Fibroblast of lung (primary cell): ENCODE results near the gene ETNPPL. TPM values are rescaled to one million over a fixed set of nuclear protein-coding genes. Genes with fewer than 3 reads are reported as not detected.

Source experiments
- DNase-seq, 2 donors: peaks; one replicate each; pipeline versions ENCODE4 v3.0.0 to v3.0.0-alpha.2; 2010; ENCODE audit warnings: low read depth in 2 of 2
- H2AFZ ChIP-seq: 2 replicates; pipeline ENCODE4 v1.5.1; 2012; ENCODE audit warnings: low read length, control low read depth, inconsistent platforms
- H3K27ac ChIP-seq: 2 replicates; pipeline ENCODE4 v1.5.1; 2011; ENCODE audit warnings: low read length, control low read depth; ENCODE audit not compliant: insufficient read depth
- H3K27me3 ChIP-seq: 2 replicates; pipeline ENCODE4 v1.5.1; 2011; ENCODE audit warnings: mild to moderate bottlenecking, low read length; ENCODE audit not compliant: control insufficient read depth, insufficient read depth
- H3K36me3 ChIP-seq: 2 replicates; pipeline ENCODE4 v1.5.1; 2011; ENCODE audit warnings: low read length; ENCODE audit not compliant: control insufficient read depth, insufficient read depth
- H3K4me1 ChIP-seq: 2 replicates; pipeline ENCODE4 v1.5.1; 2011; ENCODE audit warnings: low read length; ENCODE audit not compliant: control insufficient read depth, insufficient read depth; ENCODE audit errors: extremely low read depth
- H3K4me2 ChIP-seq: 2 replicates; pipeline ENCODE4 v1.5.1; 2011; ENCODE audit warnings: low read length, control low read depth; ENCODE audit not compliant: insufficient read depth; ENCODE audit errors: extremely low read depth
- H3K4me3 ChIP-seq, 4 experiments: fragments of 200-600 bp in 1 of 4; sonication (generic) in 1 of 4; replicated peaks in 1 of 4; 2 replicates each; pipeline ENCODE4 v1.5.1; 2011 to 2016; ENCODE audit warnings: low read length in 4 of 4, low read depth in 3 of 4, mild to moderate bottlenecking in 3 of 4, control low read depth in 2 of 4, inconsistent platforms in 1 of 4, mixed read lengths in 1 of 4; ENCODE audit not compliant: insufficient read depth in 1 of 4; ENCODE audit errors: control extremely low read depth in 1 of 4
- H3K79me2 ChIP-seq: 2 replicates; pipeline ENCODE4 v1.5.1; 2012; ENCODE audit warnings: mild to moderate bottlenecking, low read length, inconsistent platforms; ENCODE audit not compliant: control insufficient read depth, insufficient read depth
- H3K9ac ChIP-seq: 2 replicates; pipeline ENCODE4 v1.5.1; 2011; ENCODE audit warnings: mild to moderate bottlenecking, low read length, control low read depth; ENCODE audit not compliant: insufficient read depth
- H3K9me3 ChIP-seq: 2 replicates; pipeline ENCODE4 v1.5.1; 2012; ENCODE audit warnings: low read depth, low read length; ENCODE audit not compliant: control insufficient read depth, insufficient read depth
- H4K20me1 ChIP-seq: 2 replicates; pipeline ENCODE4 v1.5.1; 2011; ENCODE audit warnings: low read length; ENCODE audit not compliant: control insufficient read depth, insufficient read depth; ENCODE audit errors: extremely low read depth
- EZH2 ChIP-seq: IDR thresholded peaks from 2 replicates; pipeline ENCODE4 v1.5.1; 2012; ENCODE audit warnings: low read length, control low read depth, mild to moderate bottlenecking; ENCODE audit errors: missing control alignments
- polyA plus RNA-seq, 2 donors: library from polyadenylated mRNA; depleted of rRNA in 1 of 2; stranded (reverse) in 1 of 2; unstranded in 1 of 2; fragments of >200 nt; gene quantifications; 2 replicates each; pipeline ENCODE4 v1.2.1, GENCODE V29; 2011 to 2012; ENCODE audit warnings: missing spikeins in 1 of 2
- total RNA-seq: library from RNA; depleted of rRNA; stranded (reverse); fragments of >200 nt; gene quantifications from 2 replicates; pipeline ENCODE4 v1.2.1, GENCODE V29; 2014
- TF ChIP-seq, protein P1 (sequence below), 2 donors: IDR thresholded peaks in 1 of 2; conservative IDR thresholded peaks in 1 of 2; 1 replicate in 1 of 2; 2 replicates in 1 of 2; pipeline ENCODE4 v1.5.1; 2011 to 2012; ENCODE audit warnings: low read length in 2 of 2, control low read depth in 1 of 2, inconsistent platforms in 1 of 2, low read depth in 1 of 2, mild to moderate bottlenecking in 1 of 2

The ETNPPL gene
- total and polyA plus RNA-seq, 2 donors (not counting 1 experiment from before 2014, with no cell fraction given), result not detected

DNA sequence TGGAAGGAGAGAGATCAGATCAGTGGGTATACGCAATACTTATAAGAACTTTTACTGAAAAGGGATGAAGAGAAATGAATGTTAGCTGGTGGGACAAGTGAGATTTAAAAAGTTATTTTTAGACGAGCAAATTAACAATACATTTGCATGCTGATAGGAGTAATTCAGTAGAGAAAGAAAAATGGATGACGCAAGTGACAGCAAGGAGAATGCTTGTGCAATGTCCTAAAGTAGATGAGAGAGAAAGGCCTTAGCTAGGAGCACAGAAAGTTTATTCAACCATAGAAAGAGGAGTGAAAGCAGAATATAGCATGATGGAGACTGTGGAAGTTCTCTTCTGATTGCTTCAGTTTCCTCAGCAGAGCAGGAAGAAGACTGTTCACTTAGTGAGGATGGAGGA, 66.7 kb downstream of the ETNPPL start:
- H3K27me3 ChIP-seq, result no peaks in the 10 kb centered on the region
- no peak overlapping the region for H2AFZ ChIP-seq
- no peaks in the 10 kb centered on the region for H3K9me3 ChIP-seq
- no peak overlapping the region for H3K4me3 ChIP-seq
- DNase-seq, result no peak
- no peak overlapping the region for H3K9ac ChIP-seq
- no peaks in the 10 kb centered on the region for H3K4me1 ChIP-seq
- TF ChIP-seq, protein P1, sequence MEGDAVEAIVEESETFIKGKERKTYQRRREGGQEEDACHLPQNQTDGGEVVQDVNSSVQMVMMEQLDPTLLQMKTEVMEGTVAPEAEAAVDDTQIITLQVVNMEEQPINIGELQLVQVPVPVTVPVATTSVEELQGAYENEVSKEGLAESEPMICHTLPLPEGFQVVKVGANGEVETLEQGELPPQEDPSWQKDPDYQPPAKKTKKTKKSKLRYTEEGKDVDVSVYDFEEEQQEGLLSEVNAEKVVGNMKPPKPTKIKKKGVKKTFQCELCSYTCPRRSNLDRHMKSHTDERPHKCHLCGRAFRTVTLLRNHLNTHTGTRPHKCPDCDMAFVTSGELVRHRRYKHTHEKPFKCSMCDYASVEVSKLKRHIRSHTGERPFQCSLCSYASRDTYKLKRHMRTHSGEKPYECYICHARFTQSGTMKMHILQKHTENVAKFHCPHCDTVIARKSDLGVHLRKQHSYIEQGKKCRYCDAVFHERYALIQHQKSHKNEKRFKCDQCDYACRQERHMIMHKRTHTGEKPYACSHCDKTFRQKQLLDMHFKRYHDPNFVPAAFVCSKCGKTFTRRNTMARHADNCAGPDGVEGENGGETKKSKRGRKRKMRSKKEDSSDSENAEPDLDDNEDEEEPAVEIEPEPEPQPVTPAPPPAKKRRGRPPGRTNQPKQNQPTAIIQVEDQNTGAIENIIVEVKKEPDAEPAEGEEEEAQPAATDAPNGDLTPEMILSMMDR (conservative IDR thresholded peaks at IDR 0.05 in 1 of 2, IDR thresholded peaks at IDR 0.05 in 1 of 2; ENCODE audit: low read depth in 1 of 2, low read length in 2 of 2), result no peak
- no peak for TF ChIP-seq EZH2
- H3K79me2 ChIP-seq, result no peaks in the 10 kb centered on the region
- H3K27ac ChIP-seq, result no peak overlapping the region
- H3K4me2 ChIP-seq, result no peak overlapping the region
- H4K20me1 ChIP-seq, result no peaks in the 10 kb centered on the region
- H3K36me3 ChIP-seq, result no peaks in the 10 kb centered on the region

DNA sequence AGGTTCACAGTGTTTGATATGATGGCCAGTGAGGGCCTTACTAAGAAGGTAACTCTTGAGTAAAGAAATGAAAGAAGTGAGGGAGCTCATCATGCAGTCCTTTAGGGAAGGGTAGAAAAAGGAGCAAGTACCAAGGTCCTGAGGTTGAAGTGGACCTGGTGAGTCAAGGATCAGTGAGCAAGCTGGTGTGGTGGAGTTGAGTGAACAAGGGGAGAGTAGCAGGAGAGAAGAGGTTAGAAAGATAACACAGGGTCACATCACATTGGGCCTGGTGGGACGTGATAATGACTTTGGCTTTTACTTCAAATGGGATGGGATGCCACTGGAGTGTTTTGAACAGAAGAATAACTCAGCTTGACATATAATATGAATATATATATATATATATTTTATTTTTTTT, 67.8 kb downstream of the ETNPPL start:
- Histone ChIP-seq H3K27ac (no peak overlapping the region), H3K9me3 (no peaks in the 10 kb centered on the region), H3K4me3 (no peak overlapping the region), H3K4me1 (no peaks in the 10 kb centered on the region), H4K20me1 (no peaks in the 10 kb centered on the region), H3K27me3 (no peaks in the 10 kb centered on the region), H3K4me2 (no peak overlapping the region), H3K79me2 (no peaks in the 10 kb centered on the region), H2AFZ (no peak overlapping the region), H3K36me3 (no peaks in the 10 kb centered on the region), H3K9ac (no peak overlapping the region)
- TF ChIP-seq EZH2, result no peak
- TF ChIP-seq, protein P1 (conservative IDR thresholded peaks at IDR 0.05 in 1 of 2, IDR thresholded peaks at IDR 0.05 in 1 of 2; ENCODE audit: low read depth in 1 of 2, low read length in 2 of 2), result no peak
- DNase-seq, result no peak

DNA sequence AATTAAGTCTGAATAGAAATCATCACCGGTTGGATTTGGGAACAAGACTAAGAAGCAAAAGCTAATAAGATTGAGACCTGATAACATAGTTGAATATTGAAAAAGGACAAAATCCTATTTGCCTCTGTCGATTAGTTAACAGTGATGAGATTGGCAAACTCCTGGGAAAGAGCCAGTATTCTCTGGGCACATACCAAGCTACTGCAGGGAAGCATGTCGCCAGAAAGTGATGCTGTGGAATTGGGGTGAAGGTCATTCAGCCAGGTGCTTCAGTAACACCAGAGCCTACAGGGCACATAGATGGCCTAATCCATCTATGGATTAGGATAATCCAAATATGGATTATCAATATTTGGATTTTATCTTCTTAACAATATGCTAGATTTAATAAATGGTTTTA, 68.4 kb downstream of the ETNPPL start:
- no peaks in the 10 kb centered on the region for H3K27me3 ChIP-seq
- H3K27ac ChIP-seq, result no peak overlapping the region
- no peaks in the 10 kb centered on the region for H3K36me3 ChIP-seq
- H4K20me1 ChIP-seq, result no peaks in the 10 kb centered on the region
- no peak overlapping the region for H3K9ac ChIP-seq
- H3K79me2 ChIP-seq, result no peaks in the 10 kb centered on the region
- no peak for TF ChIP-seq EZH2
- TF ChIP-seq, protein P1 (conservative IDR thresholded peaks at IDR 0.05 in 1 of 2, IDR thresholded peaks at IDR 0.05 in 1 of 2; ENCODE audit: low read depth in 1 of 2, low read length in 2 of 2), result no peak
- H3K4me2 ChIP-seq, result no peak overlapping the region
- H3K9me3 ChIP-seq, result no peaks in the 10 kb centered on the region
- no peak overlapping the region for H3K4me3 ChIP-seq
- no peak overlapping the region for H2AFZ ChIP-seq
- no peak for DNase-seq
- H3K4me1 ChIP-seq, result no peaks in the 10 kb centered on the region
